ENCODE results near the gene OSBPL6. TPM values are rescaled to one million over a fixed set of nuclear protein-coding genes. Genes with fewer than 3 reads are reported as not detected.

Gene OSBPL6
- total RNA-seq, 1 experiment from 2014 or later: 4.6 TPM

- peaks cover 14 to 36% (median 32%) of the 10 kb centered on the region in 3 experiments; a peak in 5 of 7 replicates for H3K36me3 Mint-ChIP-seq (ENCODE audit: insufficient read depth in 1 of 3, low read depth in 3 of 3)
These were observed 256.1 kb downstream of the OSBPL6 start for GRCh38 chr2:178450524-178450773.

More at GRCh38 chr2:178450524-178450773, 256.1 kb downstream of the OSBPL6 start:
- Histone ChIP-seq H3K4me1 (ENCODE audit: insufficient read depth, low read length) (no peaks in the 10 kb centered on the region), H2BK20ac (ENCODE audit: low read depth, low read length, poor library complexity, severe bottlenecking) (no peak overlapping the region), H3K14ac (ENCODE audit: insufficient read depth, low read length) (0 out of 2 replicates have a peak overlapping the region, but pooled peaks have one; percentile 10), H2BK120ac (ENCODE audit: low read depth, low read length, poor library complexity, severe bottlenecking) (no peak overlapping the region), H3K4me2 (ENCODE audit: insufficient read depth, insufficient read length, low read length) (peak overlapping the region; percentile 98), H4K91ac (ENCODE audit: insufficient read length, low read depth, low read length) (no peak overlapping the region), H3K23me2 (ENCODE audit: insufficient read length, low read depth, low read length, poor library complexity, severe bottlenecking) (peaks cover 9% of the 10 kb centered on the region), H3K23ac (ENCODE audit: insufficient read length, low read depth, low read length) (no peak overlapping the region), H3K79me2 (ENCODE audit: insufficient read depth, low read length) (peaks cover 6% of the 10 kb centered on the region; the same call in 1 of the 2 replicates), H2BK12ac (ENCODE audit: insufficient read length, low read depth, low read length) (no peak overlapping the region), H2AFZ (ENCODE audit: low read length) (no peak overlapping the region), H3K4ac (ENCODE audit: low read depth, low read length) (no peak overlapping the region), H2AK5ac (ENCODE audit: insufficient read length, low read length) (no peak overlapping the region), H2BK15ac (ENCODE audit: low read depth, low read length) (no peak overlapping the region), H4K8ac (replicated peaks; ENCODE audit: insufficient read length, low read depth, low read length) (no peak overlapping the region), H3K27ac (ENCODE audit: insufficient read length, low read depth, low read length) (no peak overlapping the region), H4K20me1 (ENCODE audit: control insufficient read depth, insufficient read depth, insufficient read length) (no peaks in the 10 kb centered on the region), H3K27me3 (ENCODE audit: insufficient read depth, low read length) (no peaks in the 10 kb centered on the region), H4K5ac (ENCODE audit: insufficient read length, low read depth, low read length) (no peak overlapping the region), H3K79me1 (ENCODE audit: insufficient read depth, low read depth, low read length, poor library complexity, severe bottlenecking) (no peaks in the 10 kb centered on the region), H3K9me3 (ENCODE audit: control insufficient read depth, low read depth, low read length) (no peaks in the 10 kb centered on the region), H2BK5ac (ENCODE audit: insufficient read length, low read length) (no peak overlapping the region), H3K9ac (ENCODE audit: extremely low read depth, insufficient read length, low read length) (peak overlapping the region; percentile 80), H3T11ph (ENCODE audit: low read length) (no peak overlapping the region), H3K56ac (ENCODE audit: insufficient read length, low read depth, low read length) (no peak overlapping the region), H3K18ac (ENCODE audit: insufficient read length, low read depth, low read length) (no peak overlapping the region)
- TF ChIP-seq CTCF (conservative IDR thresholded peaks at IDR 0.05): no peak
- H3K4me1 Mint-ChIP-seq: peaks cover 19 to 22% of the 10 kb centered on the region in 2 experiments
- H3K27ac Mint-ChIP-seq: peak overlapping the region; percentile 65 to 91 (median 78); a peak in 5 of 7 replicates
- no peaks in the 10 kb centered on the region for H3K27me3 Mint-ChIP-seq (ENCODE audit: low read depth)
- peak overlapping the region; percentile 83 to 90 for H3K4me3 Mint-ChIP-seq
- WGBS (ENCODE audit: extremely low coverage, insufficient read length, low lambda C conversion rate): no CpG with 5 or more reads among the region's 25 CpGs
- no peak for DNase-seq
- H3K9me3 Mint-ChIP-seq: no peaks in the 10 kb centered on the region

Measured in H9 (cell line).